Omental fat pad (tissue), 4 donors: ENCODE results near the gene CTSW. TPM values are rescaled to one million over a fixed set of nuclear protein-coding genes. Genes with fewer than 3 reads are reported as not detected.

ENCODE experiments used
- ATAC-seq: fragments of 150-250 bp; one replicate; pipeline ENCODE4 v1.9.1; 2016; ENCODE audit warnings: mild to moderate bottlenecking, moderate library complexity; ENCODE audit not compliant: low FRiP score
- DNase-seq: peaks from one replicate; pipeline ENCODE4 v3.0.0-alpha.2; 2019; ENCODE audit warnings: low spot score
- CTCF ChIP-seq, 3 donors: fragments of 450-650 bp; IDR thresholded peaks; one replicate each; pipeline ENCODE4 v1.5.1; 2016 to 2017; ENCODE audit warnings: antibody characterized with exemption in 3 of 3, mild to moderate bottlenecking in 3 of 3, moderate library complexity in 2 of 3
- total RNA-seq, 4 donors: library from RNA; depleted of rRNA; stranded (reverse); fragments of >200 nt; gene quantifications; one replicate each; pipeline ENCODE4 v1.1.0, GENCODE V29; 2016

The CTSW gene
- total RNA-seq, 4 donors from 2014 or later, result 1.6 to 3.9 (median 2.8) TPM

GRCh38 chr11:65919573-65920371 lies 40.1 kb downstream of the CTSW start:
- DNase-seq, result no peak
- ATAC-seq, result peak; percentile 11
- no peak for TF ChIP-seq CTCF (IDR thresholded peaks at IDR 0.05)

- DNase-seq (no peak), ATAC-seq (no peak)
- no peak for TF ChIP-seq CTCF (IDR thresholded peaks at IDR 0.05)
Measured at GRCh38 chr11:65920372-65920802, 40.8 kb downstream of the CTSW start.

GRCh38 chr11:65921033-65921555 lies 41.5 kb downstream of the CTSW start:
- ATAC-seq (no peak), DNase-seq (no peak)
- no peak for TF ChIP-seq CTCF (IDR thresholded peaks at IDR 0.05)

- ATAC-seq (no peak), DNase-seq (no peak)
- no peak for TF ChIP-seq CTCF (IDR thresholded peaks at IDR 0.05)
Measured at GRCh38 chr11:65921876-65922275, 42.2 kb downstream of the CTSW start.

GRCh38 chr11:65922565-65922964 lies 42.9 kb downstream of the CTSW start:
- no peak for ATAC-seq
- no peak for DNase-seq
- TF ChIP-seq CTCF (IDR thresholded peaks at IDR 0.05), result no peak

- ATAC-seq (no peak), DNase-seq (no peak)
- no peak for TF ChIP-seq CTCF (IDR thresholded peaks at IDR 0.05)
Measured at GRCh38 chr11:65925397-65925796, 45.8 kb downstream of the CTSW start.

- no peak for TF ChIP-seq CTCF (IDR thresholded peaks at IDR 0.05)
- DNase-seq (no peak), ATAC-seq (no peak)
Measured at GRCh38 chr11:65927904-65928397, 48.3 kb downstream of the CTSW start.
